ENCODE measurements around the gene IFFO2. TPM values are rescaled to one million over a fixed set of nuclear protein-coding genes. Genes with fewer than 3 reads are reported as not detected.

IFFO2 gene
- total RNA-seq, 2 donors from 2014 or later, result 4.6 to 6.4 TPM

DNA sequence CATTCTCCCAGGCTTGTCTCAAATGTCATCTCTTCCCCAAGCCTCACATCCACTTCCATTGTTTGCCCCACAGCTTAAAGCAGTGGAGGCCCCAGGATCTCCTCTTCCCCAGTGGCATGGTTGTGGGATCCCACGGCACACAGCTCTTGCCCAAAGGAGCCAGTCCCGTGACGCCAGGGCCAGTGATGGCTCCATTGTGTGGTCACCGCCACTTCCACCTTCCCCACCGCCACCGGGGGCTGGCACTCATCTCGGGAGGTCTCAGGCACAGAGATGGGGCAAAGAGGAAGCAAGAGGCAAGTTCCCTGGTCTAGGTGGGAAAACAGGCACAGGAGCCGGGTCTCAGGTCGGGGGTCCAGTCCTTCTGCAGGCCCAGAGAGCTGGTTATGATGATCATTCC, 31.2 kb downstream of the IFFO2 start:
- no peak overlapping the region for H3K9ac ChIP-seq (ENCODE audit: extremely low read depth, low read length, poor library complexity, severe bottlenecking)
- Mint-ChIP-seq H3K27ac (no peak overlapping the region), H3K4me1 (peaks cover 4% of the 10 kb centered on the region), H3K27me3 (ENCODE audit: insufficient read depth) (peaks cover 2% of the 10 kb centered on the region), H3K9me3 (peaks cover 1% of the 10 kb centered on the region), H3K4me3 (no peak overlapping the region), H3K36me3 (ENCODE audit: low read depth) (peaks cover 1% of the 10 kb centered on the region)
- no peaks in the 10 kb centered on the region for H3K27me3 ChIP-seq (ENCODE audit: control insufficient read depth, insufficient read depth, low read length, poor library complexity, severe bottlenecking)
- no peaks in the 10 kb centered on the region for H3K4me1 ChIP-seq (ENCODE audit: control insufficient read depth, insufficient read depth, low read length)
- 93 to 100% methylated on average over 7 to 9 of the region's 9 CpGs for WGBS, 2 experiments (ENCODE audit: insufficient coverage in 1 of 2, insufficient read length in 1 of 2)
- H3K36me3 ChIP-seq (ENCODE audit: control insufficient read depth, insufficient read depth, low read length), result peaks cover 4% of the 10 kb centered on the region
- no peak overlapping the region for H3K4me3 ChIP-seq (ENCODE audit: low read length)
- DNase-seq, result no peak
- no peaks in the 10 kb centered on the region for H3K9me3 ChIP-seq (ENCODE audit: control insufficient read depth, low read length)
- TF ChIP-seq, protein P1, sequence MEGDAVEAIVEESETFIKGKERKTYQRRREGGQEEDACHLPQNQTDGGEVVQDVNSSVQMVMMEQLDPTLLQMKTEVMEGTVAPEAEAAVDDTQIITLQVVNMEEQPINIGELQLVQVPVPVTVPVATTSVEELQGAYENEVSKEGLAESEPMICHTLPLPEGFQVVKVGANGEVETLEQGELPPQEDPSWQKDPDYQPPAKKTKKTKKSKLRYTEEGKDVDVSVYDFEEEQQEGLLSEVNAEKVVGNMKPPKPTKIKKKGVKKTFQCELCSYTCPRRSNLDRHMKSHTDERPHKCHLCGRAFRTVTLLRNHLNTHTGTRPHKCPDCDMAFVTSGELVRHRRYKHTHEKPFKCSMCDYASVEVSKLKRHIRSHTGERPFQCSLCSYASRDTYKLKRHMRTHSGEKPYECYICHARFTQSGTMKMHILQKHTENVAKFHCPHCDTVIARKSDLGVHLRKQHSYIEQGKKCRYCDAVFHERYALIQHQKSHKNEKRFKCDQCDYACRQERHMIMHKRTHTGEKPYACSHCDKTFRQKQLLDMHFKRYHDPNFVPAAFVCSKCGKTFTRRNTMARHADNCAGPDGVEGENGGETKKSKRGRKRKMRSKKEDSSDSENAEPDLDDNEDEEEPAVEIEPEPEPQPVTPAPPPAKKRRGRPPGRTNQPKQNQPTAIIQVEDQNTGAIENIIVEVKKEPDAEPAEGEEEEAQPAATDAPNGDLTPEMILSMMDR (conservative IDR thresholded peaks at IDR 0.05), result no peak
- no peak overlapping the region for H3K27ac ChIP-seq (ENCODE audit: low read depth, low read length)

GRCh38 chr1:18924221-18924691, 32.2 kb downstream of the IFFO2 start:
- no peaks in the 10 kb centered on the region for H3K4me1 ChIP-seq (ENCODE audit: control insufficient read depth, insufficient read depth, low read length)

DNA sequence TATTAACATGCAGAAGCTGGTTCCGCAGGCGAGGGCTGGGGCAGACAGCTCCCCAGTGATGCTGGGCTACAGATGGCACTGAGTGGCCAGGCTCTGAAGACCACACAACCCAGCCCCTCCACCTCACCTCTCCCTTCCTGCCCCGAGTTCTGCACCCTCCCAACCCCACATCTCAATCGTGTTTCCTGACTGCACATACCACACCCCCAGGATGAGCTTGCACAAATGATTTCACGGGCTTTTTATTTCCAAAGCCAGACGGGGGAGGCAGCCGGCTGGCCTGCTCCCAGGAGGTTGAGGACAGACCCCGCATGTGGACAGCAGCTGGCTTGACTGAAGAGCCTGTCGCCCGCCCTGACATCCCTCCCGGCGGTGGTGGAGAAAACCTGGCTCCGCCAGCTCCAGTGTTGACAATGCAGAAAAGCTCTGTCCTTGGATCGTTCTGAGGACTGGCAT, 32.7 kb downstream of the IFFO2 start:
- H3K4me3 ChIP-seq (ENCODE audit: low read length), result no peak overlapping the region
- no peaks in the 10 kb centered on the region for H3K9me3 ChIP-seq (ENCODE audit: control insufficient read depth, low read length)
- no peaks in the 10 kb centered on the region for H3K4me1 ChIP-seq (ENCODE audit: control insufficient read depth, insufficient read depth, low read length)
- 84 to 93% methylated on average over 9 to 14 of the region's 14 CpGs for WGBS, 2 experiments (ENCODE audit: insufficient coverage in 1 of 2, insufficient read length in 1 of 2)
- peaks cover 1% of the 10 kb centered on the region for H3K36me3 Mint-ChIP-seq (ENCODE audit: low read depth)
- H3K36me3 ChIP-seq (ENCODE audit: control insufficient read depth, insufficient read depth, low read length), result peaks cover 4% of the 10 kb centered on the region
- H3K9me3 Mint-ChIP-seq, result peaks cover 1% of the 10 kb centered on the region
- no peak for DNase-seq
- H3K27ac Mint-ChIP-seq, result no peak overlapping the region
- TF ChIP-seq, protein P1 (conservative IDR thresholded peaks at IDR 0.05), result no peak
- H3K27me3 Mint-ChIP-seq (ENCODE audit: insufficient read depth), result no peaks in the 10 kb centered on the region
- H3K9ac ChIP-seq (ENCODE audit: extremely low read depth, low read length, poor library complexity, severe bottlenecking), result no peak overlapping the region
- peak overlapping the region; percentile 75 for H3K27ac ChIP-seq (ENCODE audit: low read depth, low read length)
- H3K27me3 ChIP-seq (ENCODE audit: control insufficient read depth, insufficient read depth, low read length, poor library complexity, severe bottlenecking), result no peaks in the 10 kb centered on the region
- H3K4me1 Mint-ChIP-seq, result peaks cover 8% of the 10 kb centered on the region
- no peak overlapping the region for H3K4me3 Mint-ChIP-seq

More at GRCh38 chr1:18924221-18924691, 32.2 kb downstream of the IFFO2 start:
- no peak for DNase-seq
- H3K9me3 Mint-ChIP-seq, result peaks cover 1% of the 10 kb centered on the region
- no peak overlapping the region for H3K9ac ChIP-seq (ENCODE audit: extremely low read depth, low read length, poor library complexity, severe bottlenecking)
- peaks cover 1% of the 10 kb centered on the region for H3K36me3 Mint-ChIP-seq (ENCODE audit: low read depth)
- no peaks in the 10 kb centered on the region for H3K27me3 Mint-ChIP-seq (ENCODE audit: insufficient read depth)
- peaks cover 5% of the 10 kb centered on the region for H3K4me1 Mint-ChIP-seq
- H3K4me3 Mint-ChIP-seq, result no peak overlapping the region
- H3K27me3 ChIP-seq (ENCODE audit: control insufficient read depth, insufficient read depth, low read length, poor library complexity, severe bottlenecking), result no peaks in the 10 kb centered on the region
- H3K9me3 ChIP-seq (ENCODE audit: control insufficient read depth, low read length), result no peaks in the 10 kb centered on the region
- H3K27ac ChIP-seq (ENCODE audit: low read depth, low read length), result peak overlapping the region; percentile 68
- WGBS, 2 experiments (ENCODE audit: insufficient coverage in 1 of 2, insufficient read length in 1 of 2), result 81 to 84% methylated on average over 7 to 11 of the region's 11 CpGs
- H3K36me3 ChIP-seq (ENCODE audit: control insufficient read depth, insufficient read depth, low read length), result peaks cover 4% of the 10 kb centered on the region
- no peak overlapping the region for H3K4me3 ChIP-seq (ENCODE audit: low read length)
- TF ChIP-seq, protein P1 (conservative IDR thresholded peaks at IDR 0.05), result no peak
- H3K27ac Mint-ChIP-seq, result no peak overlapping the region

All from endodermal cell (in vitro differentiated cells).